GM12892 (cell line): Measurements from ENCODE around the gene RIN3.
"Not testable (repeated sequence)": the region's sequence is repeated elsewhere in the genome, so short reads cannot be mapped to it uniquely, and the experiment has no call there.

Experiments used
- DNase-seq: peaks from one replicate; pipeline ENCODE4 v3.0.0; 2011; ENCODE audit not compliant: insufficient read length
- FAIRE-seq: peaks from 2 replicates; lab custom pipeline; 2011; peaks lifted over from hg19 to GRCh38; lab: Jason Lieb, UNC
- POLR2A ChIP-seq: IDR thresholded peaks from 2 replicates; pipeline ENCODE4 v1.6.1; 2011; ENCODE audit warnings: low read depth, low read length, control low read depth
- POLR2AphosphoS5 ChIP-seq: IDR thresholded peaks from 2 replicates; pipeline ENCODE4 v1.6.1; 2011; ENCODE audit warnings: low read depth, low read length, control low read depth
- TAF1 ChIP-seq: IDR thresholded peaks from 2 replicates; pipeline ENCODE4 v1.6.1; 2011; ENCODE audit warnings: low read depth, mild to moderate bottlenecking, control low read depth, low read length, borderline replicate concordance

The RIN3 gene

DNA sequence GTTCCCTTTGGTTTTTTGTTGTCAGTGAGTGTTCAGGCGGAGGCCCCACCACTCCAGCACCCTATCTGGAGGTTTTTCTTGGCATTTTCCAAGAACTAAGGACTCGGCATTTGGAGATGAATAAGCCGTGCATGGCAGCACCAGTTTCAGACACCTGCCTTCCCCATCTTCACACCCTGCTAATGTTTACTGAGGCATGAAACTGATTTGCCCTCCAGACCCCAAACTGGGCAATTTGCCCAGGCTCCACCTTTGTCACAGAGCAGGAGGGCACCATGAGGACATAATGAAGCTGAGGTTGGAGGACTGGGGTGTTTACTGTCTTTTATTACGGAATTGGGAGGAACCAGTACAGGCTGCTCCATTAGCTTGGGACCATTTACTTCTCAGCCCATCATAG lies 121.5 kb downstream of the RIN3 start:
- DNase-seq (no peak), FAIRE-seq (peak; percentile 21)
- no peak for TF ChIP-seq POLR2AphosphoS5

DNA sequence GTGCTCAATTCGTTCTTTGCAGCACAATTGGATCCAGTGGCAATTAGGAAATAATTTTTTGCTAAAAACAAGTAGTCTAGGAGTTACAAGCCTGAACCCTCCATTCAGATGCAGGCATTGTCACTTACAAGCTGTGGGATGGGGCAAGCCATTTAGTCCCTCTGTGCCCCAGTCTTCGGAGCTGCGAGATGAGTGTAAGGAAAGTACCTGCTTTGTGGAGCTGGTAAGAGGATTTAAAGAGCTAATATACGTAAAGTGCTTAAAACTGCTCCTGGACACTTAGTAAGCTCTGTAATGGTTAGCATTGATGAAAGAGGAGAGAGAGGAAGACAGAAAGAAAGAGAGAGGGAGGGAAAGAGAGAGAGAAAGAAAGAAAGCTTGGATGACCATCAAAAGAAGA lies 122.3 kb downstream of the RIN3 start:
- FAIRE-seq (no peak), DNase-seq (no peak)
- TF ChIP-seq TAF1 (no peak), POLR2A (no peak), POLR2AphosphoS5 (no peak)

DNA sequence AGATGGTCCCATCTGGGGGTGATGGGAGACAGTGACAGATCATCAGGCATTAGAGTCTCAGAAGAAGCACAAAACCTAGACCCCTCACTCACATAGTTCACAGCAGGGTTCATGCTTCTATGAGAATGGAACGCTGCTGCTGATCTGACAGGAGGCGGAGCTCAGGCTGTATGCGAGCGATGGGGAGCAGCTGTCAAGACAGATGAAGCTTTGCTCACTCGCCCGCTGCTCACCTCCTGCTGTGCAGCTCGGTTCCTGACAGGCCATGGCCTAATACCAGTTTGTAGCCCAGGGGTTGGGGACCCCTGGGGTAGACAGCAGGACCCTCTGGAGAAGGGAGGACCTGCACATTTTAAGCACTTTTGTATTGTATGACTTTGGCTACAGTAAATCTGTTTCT lies 123.6 kb downstream of the RIN3 start:
- TF ChIP-seq POLR2AphosphoS5 (no peak), POLR2A (no peak), TAF1 (no peak)
- FAIRE-seq (no peak), DNase-seq (no peak)

DNA sequence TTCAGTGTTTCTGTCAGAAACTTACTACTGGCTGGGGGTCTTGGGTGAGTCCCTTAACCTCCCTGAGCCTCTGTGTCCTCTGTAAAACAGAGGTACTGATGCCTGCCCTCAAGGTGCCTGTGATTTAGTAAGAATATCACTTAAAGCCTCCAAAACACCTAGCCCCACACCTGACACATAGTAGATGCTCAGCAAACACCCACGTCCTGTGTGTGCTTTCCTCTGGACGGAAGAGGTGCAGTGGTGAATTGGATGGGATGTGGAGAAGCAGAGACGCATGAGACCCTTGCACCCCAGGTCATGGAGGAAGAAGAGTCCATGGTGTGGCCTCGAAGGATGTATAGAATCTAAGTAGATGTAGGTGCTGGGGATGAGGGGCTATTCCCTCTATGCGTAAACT lies 124.3 kb downstream of the RIN3 start:
- no peak for DNase-seq
- TF ChIP-seq POLR2A (no peak), TAF1 (no peak), POLR2AphosphoS5 (no peak)
- no peak for FAIRE-seq

DNA sequence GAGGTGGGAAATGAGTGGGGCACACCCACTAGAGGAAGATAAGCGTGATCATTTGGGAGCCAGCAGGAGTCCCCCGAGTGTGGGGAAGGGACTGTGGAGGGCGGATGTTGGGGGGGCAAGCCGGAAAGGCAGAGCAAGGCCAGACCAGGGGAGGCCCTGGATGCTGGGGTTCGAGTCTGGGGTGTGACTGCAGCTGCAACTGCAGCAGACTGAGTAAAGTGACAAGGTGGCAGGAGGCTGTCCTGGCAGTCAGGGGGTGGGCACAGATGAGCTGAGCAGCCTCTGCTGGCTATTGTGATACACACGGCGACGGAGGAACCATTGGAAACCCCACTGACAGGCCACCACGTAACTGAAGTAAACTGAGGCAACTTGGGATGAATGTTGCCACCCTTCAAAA lies 124.7 kb downstream of the RIN3 start:
- FAIRE-seq (no peak), DNase-seq (no peak)
- TF ChIP-seq POLR2AphosphoS5 (no peak), TAF1 (no peak), POLR2A (no peak)

DNA sequence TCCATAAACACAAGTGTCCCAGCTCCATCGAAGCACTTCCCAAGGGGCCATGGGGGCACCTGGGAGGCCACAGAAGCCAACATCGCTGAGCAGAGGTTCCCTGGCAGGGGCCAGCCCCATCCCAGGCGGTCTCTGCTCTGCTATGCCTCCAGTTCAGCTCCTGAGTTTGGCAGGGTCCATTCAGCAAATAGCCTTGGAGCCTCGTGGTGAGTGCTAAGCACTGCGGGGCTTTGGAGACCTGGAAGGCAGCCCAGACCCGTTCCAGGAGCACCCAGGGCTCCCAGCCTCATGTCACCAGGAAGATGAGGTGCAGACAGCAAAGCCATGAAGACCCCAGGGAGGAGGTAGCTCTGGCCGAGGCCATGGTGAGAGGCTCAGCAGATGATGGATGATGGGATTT lies 125.3 kb downstream of the RIN3 start:
- TF ChIP-seq TAF1 (no peak), POLR2AphosphoS5 (no peak), POLR2A (no peak)
- FAIRE-seq, result no peak
- DNase-seq, result no peak

DNA sequence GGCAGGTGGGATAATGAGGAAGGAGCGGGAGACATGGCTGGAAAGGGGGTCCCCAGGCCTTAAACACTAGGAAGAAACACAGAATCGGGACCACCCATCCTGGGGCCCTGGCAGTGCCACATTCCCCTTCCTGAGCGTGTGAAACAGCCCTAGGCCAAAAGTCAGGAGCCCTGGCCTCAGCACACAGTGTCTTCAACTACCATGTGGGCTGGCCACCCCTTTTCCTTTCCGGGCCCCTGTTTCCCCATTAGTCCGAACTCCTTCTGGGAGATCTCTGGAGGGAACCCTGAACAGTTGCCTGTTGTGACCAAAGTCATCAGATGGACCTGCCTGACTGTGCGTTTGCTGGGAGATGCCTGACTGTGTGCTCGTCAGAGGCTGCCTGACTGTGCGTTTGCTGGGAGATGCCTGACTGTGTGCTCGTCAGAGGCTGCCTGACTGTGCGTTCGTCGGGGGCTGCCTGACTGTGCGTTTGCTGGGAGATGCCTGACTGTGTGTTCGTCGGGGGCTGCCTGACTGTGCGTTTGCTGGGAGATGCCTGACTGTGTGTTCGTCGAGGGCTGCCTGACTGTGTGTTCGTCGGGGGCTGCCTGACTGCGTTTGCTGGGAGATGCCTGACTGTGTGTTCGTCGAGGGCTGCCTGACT lies 126.0 kb downstream of the RIN3 start:
- not testable (repeated sequence) for DNase-seq, FAIRE-seq

DNA sequence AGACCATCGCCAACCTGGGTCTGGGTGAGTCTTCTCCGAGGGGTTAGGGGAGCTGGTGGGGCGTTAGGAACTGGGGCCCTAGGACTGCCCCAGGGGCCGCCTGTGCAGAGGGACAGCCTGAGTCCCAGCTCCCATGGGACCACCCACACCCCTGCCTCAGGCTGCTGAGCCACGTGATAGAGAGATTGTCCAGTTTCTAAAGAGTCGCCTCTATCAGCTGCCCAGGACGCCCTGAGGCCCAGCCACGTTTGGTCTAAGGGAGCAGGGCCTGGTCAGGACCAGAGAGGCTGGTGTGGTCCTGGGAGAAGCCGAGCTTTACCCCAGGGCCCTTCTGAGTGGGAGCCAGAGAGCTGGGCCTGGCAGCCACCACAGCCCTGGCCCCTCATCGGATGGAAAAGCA lies 127.7 kb downstream of the RIN3 start:
- FAIRE-seq (no peak), DNase-seq (no peak)
- TF ChIP-seq POLR2AphosphoS5 (no peak), POLR2A (no peak), TAF1 (no peak)

DNA sequence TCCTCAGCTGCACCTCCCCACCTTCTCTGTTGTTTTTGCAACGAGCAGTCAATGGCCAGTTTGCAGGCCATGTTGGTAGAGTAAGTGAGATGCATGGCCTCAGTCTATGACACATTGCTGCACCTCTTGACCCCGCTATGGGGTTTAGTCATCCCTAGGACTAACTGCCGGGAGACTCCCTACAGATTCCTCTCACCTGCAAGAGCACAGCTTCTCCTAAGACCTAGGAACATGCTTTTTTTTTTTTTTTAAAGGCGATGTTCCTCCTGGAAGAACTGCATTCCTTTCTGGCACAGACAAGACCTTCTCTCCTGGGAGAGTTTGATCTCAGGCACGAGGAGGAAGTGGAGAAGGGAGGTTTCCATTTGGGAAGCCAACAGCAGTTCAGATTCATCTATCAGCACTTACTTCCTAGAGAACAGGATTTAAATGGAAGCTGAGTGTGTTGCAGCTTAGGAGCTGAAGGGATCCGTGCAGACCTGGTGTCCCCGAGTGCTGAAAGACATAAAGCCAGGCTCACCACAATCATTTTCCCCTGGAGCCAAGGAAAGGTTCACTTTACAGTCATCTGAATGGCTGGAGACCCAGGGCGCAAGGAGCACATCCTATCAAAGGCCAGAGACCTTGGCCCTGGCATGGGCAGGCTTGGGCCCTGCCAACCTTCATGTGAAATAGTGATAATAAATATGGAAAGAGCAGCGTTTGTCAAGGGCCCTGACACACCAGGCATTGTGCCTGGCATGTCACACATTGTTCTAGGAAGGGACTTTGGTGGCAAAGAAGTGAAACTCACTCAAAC lies 130.8 kb downstream of the RIN3 start:
- no peak for DNase-seq
- no peak for FAIRE-seq
- TF ChIP-seq TAF1, result no peak
- TF ChIP-seq POLR2A, result no peak
- TF ChIP-seq POLR2AphosphoS5, result no peak

DNA sequence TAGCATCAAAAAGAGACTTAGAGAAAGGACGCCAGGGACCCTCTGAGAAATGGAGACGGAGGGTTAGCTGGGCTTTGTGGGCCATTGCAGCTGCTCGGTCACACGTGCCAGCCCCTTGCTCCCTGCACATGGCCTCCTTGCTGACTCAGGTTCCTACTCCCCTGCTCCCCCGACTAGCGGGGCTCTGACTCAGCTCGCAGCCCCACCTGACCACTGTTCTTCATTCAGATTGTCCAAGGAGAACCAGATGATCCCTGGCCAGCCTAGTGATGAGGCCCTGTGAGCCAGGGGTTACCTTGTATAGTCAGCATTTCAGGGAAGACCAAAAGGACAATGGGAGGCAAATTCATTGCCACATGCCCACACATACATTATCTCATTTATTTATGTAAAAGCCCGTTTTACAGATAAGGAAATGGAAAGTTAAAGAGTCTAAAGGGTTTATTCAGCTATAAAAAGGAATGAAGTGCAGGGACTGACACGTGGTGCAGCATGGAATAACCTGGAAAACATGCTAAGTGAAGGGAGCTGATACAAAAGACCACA lies 131.5 kb downstream of the RIN3 start:
- FAIRE-seq, result no peak
- no peak for TF ChIP-seq POLR2AphosphoS5
- no peak for TF ChIP-seq TAF1
- no peak for TF ChIP-seq POLR2A
- no peak for DNase-seq

DNA sequence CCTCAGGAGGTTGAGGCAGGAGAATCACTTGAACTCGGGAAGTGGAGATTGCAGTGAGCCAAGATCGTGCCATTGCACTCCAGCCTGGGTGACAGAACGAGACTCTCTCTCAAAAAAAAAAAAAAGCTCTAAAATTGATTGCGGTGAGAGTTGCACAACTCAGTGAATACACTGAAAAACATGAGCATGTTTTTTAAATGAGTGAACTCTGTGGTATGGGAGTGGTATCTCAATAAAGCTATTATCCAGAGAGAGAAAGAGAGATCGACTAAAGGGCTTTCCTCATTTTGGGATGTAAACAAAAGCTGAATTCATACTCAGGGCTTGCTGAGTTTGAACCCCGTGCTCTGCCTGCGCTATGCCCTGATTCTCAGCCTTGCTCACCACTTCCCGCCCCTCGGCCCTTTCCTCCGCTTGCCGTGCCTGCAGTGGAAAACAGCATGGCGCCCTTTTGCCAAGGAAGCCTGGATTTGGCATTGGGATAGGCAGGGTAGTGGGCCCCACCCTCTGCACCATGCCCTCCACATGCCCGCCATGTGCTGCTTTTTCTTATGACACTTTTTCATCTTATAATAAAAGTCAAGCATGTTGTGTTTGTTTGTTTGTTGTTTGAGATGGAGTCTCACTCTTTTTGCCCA lies 132.4 kb downstream of the RIN3 start:
- no peak for FAIRE-seq
- TF ChIP-seq POLR2AphosphoS5, result no peak
- no peak for TF ChIP-seq POLR2A
- no peak for TF ChIP-seq TAF1
- DNase-seq, result no peak

DNA sequence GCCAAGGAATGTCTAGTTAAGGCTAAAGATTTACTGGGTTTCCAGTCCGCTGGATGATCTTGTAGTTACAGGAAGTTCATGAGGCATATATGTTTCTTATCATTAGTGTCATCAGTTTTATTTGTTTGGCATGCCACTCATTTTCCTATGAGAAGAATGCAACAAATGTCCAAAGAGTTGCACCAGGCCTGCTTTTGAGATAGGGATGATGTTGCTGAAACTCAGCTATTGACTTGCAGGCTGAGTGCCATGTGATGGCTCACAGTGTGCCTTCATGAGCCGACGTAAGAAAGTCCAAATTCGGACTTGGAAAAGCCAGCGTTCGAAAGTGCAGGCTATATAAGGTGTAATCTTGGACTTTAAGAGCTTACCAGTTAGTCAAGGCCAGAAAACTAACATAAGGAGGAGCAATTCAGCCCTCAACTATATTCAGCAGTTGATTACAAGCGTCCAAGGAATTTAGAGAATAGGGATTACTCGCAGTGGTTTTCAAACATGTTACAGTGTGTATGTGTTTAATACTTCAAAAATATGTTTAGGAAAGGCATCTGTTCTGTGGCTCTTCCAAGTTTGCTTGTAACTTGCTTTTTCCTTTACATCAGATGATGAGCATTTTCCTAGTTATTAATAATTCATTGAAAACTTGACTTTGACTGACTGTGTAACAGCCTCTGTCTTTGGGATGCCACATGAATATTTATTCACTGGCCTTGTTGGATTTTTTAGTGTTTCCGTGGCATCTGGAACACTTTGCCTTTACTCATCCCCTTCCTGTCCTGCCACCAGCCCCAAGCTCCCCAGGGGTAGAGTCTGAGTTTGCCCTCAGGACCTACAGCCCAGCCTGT lies 133.6 kb downstream of the RIN3 start:
- TF ChIP-seq POLR2A, result no peak
- no peak for TF ChIP-seq TAF1
- no peak for TF ChIP-seq POLR2AphosphoS5
- DNase-seq (no peak), FAIRE-seq (no peak)
